Thyroid gland (tissue), 4 donors: ENCODE results near the gene PLSCR2.

Experiments used
- POLR2A ChIP-seq, 2 donors: fragments of 450-650 bp; IDR thresholded peaks; one replicate each; pipeline ENCODE4 v1.6.1; 2017; ENCODE audit warnings: antibody characterized with exemption in 2 of 2, mild to moderate bottlenecking in 2 of 2, moderate library complexity in 1 of 2
- TF ChIP-seq, protein P1 (sequence below), 6 experiments: fragments of 200-600 bp in 3 of 6; fragments of 450-650 bp in 3 of 6; sonication (generic) in 3 of 6; IDR thresholded peaks; one replicate each; pipeline ENCODE4 v1.5.1; 2016 to 2019; ENCODE audit warnings: antibody characterized with exemption in 6 of 6, mild to moderate bottlenecking in 2 of 6, inconsistent platforms in 1 of 6, moderate library complexity in 1 of 6

DNA sequence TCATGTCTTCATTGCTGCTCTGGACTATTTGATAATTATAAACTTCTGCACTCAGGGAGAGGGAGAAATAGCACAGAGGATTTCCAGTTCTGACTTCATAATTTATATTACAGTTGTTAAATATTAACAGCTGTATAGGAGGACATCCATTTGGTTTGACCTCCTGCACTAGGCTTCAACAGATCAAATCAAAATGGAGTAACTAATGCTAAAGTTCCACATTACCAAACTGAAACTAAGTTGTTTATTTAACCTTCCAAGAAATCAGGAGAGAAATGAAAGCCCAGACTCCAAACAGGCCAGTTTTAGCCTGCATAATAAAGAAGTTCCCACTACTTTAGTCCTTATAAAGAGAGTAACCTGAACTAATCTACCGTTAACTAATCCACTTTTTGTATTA is 4.6 kb downstream of the PLSCR2 start:
- TF ChIP-seq, protein P1, sequence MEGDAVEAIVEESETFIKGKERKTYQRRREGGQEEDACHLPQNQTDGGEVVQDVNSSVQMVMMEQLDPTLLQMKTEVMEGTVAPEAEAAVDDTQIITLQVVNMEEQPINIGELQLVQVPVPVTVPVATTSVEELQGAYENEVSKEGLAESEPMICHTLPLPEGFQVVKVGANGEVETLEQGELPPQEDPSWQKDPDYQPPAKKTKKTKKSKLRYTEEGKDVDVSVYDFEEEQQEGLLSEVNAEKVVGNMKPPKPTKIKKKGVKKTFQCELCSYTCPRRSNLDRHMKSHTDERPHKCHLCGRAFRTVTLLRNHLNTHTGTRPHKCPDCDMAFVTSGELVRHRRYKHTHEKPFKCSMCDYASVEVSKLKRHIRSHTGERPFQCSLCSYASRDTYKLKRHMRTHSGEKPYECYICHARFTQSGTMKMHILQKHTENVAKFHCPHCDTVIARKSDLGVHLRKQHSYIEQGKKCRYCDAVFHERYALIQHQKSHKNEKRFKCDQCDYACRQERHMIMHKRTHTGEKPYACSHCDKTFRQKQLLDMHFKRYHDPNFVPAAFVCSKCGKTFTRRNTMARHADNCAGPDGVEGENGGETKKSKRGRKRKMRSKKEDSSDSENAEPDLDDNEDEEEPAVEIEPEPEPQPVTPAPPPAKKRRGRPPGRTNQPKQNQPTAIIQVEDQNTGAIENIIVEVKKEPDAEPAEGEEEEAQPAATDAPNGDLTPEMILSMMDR (IDR thresholded peaks at IDR 0.05): no peak
- no peak for TF ChIP-seq POLR2A (IDR thresholded peaks at IDR 0.05)
